ENCODE results near the gene SMPX. TPM values are rescaled to one million over a fixed set of nuclear protein-coding genes. Genes with fewer than 3 reads are reported as not detected.

Gene SMPX
- polyA plus RNA-seq, 1 donor (not counting 4 experiments of a cell fraction or from before 2014, with no cell fraction given), result not detected

DNA sequence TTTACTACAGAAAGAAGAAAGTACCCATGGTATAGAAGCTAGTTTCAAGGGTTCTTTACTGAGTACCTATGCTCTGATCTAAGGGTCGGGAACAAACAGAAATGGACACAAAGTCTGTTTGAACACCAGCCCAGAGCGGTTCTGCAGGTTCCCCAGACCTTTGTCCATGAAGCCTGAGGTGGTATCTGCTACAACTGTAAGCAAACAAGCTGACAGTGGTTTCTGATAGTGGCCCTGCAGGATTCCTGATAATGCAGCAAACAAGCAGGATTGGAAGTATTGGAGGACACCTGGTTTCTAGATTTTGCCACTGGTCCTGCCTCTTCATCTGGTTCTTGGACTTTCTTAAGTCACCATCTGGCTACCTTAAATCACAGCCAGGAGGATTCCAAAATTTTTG, 23.7 kb downstream of the SMPX start:
- TF ChIP-seq, protein P1, sequence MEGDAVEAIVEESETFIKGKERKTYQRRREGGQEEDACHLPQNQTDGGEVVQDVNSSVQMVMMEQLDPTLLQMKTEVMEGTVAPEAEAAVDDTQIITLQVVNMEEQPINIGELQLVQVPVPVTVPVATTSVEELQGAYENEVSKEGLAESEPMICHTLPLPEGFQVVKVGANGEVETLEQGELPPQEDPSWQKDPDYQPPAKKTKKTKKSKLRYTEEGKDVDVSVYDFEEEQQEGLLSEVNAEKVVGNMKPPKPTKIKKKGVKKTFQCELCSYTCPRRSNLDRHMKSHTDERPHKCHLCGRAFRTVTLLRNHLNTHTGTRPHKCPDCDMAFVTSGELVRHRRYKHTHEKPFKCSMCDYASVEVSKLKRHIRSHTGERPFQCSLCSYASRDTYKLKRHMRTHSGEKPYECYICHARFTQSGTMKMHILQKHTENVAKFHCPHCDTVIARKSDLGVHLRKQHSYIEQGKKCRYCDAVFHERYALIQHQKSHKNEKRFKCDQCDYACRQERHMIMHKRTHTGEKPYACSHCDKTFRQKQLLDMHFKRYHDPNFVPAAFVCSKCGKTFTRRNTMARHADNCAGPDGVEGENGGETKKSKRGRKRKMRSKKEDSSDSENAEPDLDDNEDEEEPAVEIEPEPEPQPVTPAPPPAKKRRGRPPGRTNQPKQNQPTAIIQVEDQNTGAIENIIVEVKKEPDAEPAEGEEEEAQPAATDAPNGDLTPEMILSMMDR (optimal IDR thresholded peaks at IDR 0.05 in 1 of 3, IDR thresholded peaks at IDR 0.05 in 1 of 3, conservative IDR thresholded peaks at IDR 0.05 in 1 of 3; ENCODE audit: extremely low read depth in 1 of 3, insufficient read depth in 2 of 3, low read length in 3 of 3), result no peak
- TF ChIP-seq EZH2 (IDR thresholded peaks at IDR 0.05; ENCODE audit: low read length), result no peak
- FAIRE-seq, result no peak
- no peak overlapping the region for H3K4me2 ChIP-seq (ENCODE audit: control insufficient read depth, extremely low read depth, insufficient read depth, low read depth, low read length)

DNA sequence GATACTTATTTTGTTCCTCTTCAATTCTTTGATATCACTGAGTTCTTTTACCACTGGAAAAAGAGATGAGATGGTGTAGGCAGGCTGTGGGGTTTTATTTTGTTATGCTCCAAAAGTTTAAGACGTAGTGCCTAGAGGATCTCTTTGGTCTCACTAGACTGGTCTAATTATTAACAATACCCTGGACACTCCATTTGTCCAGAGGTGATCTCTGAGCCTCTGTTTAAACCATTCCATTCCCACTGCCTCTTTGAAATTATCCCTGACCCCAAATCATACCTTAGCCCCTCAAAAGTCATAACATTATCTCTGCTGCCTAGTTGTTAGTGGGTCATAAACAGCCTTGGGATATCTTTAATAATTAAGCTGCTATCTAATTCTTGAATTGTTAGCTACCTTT, 24.2 kb downstream of the SMPX start:
- Histone ChIP-seq H4K20me1 (ENCODE audit: control insufficient read depth, extremely low read depth, insufficient read depth, low read length) (no peaks in the 10 kb centered on the region), H3K9me1 (ENCODE audit: control insufficient read depth, extremely low read depth, insufficient read depth, low read length) (no peaks in the 10 kb centered on the region), H3K36me3 (ENCODE audit: control insufficient read depth in 2 of 2, extremely low read depth in 1 of 2, insufficient read depth in 2 of 2, low read length in 2 of 2) (no peaks in the 10 kb centered on the region), H3K4me3 (ENCODE audit: control insufficient read depth in 2 of 3, extremely low read depth in 1 of 3, insufficient read depth in 2 of 3, low read depth in 1 of 3, low read length in 3 of 3) (no peak overlapping the region), H2AFZ (ENCODE audit: control insufficient read depth, low read length) (no peak overlapping the region), H3K9me3 (ENCODE audit: control insufficient read depth, low read depth, low read length) (no peaks in the 10 kb centered on the region), H3K4me2 (ENCODE audit: control insufficient read depth, extremely low read depth, insufficient read depth, low read depth, low read length) (no peak overlapping the region), H3K79me2 (ENCODE audit: control insufficient read depth, insufficient read depth, low read length) (no peaks in the 10 kb centered on the region), H3K27me3 (ENCODE audit: control insufficient read depth, extremely low read depth, insufficient read depth, low read length) (no peaks in the 10 kb centered on the region), H3K4me1 (ENCODE audit: control insufficient read depth, extremely low read depth, insufficient read depth, low read length) (no peaks in the 10 kb centered on the region), H3K9ac (ENCODE audit: control insufficient read depth, extremely low read depth, insufficient read depth, low read length) (no peak overlapping the region), H3K27ac (ENCODE audit: control insufficient read depth, insufficient read depth, low read length) (no peak overlapping the region)
- DNase-seq (ENCODE audit: low read depth, low spot score) (no peak), FAIRE-seq (no peak)
- TF ChIP-seq EZH2 (IDR thresholded peaks at IDR 0.05; ENCODE audit: low read length), result no peak
- TF ChIP-seq, protein P1 (optimal IDR thresholded peaks at IDR 0.05 in 1 of 3, IDR thresholded peaks at IDR 0.05 in 1 of 3, conservative IDR thresholded peaks at IDR 0.05 in 1 of 3; ENCODE audit: extremely low read depth in 1 of 3, insufficient read depth in 2 of 3, low read length in 3 of 3), result no peak
- dilution Hi-C loops (cut with MboI; ENCODE audit: extremely low pct_ligation_motif_present, low sequenced_read_pairs), result no loop called here

More for the DNA sequence above, 23.7 kb downstream of the SMPX start:
- Histone ChIP-seq H3K4me1 (ENCODE audit: control insufficient read depth, extremely low read depth, insufficient read depth, low read length) (no peaks in the 10 kb centered on the region), H3K27ac (ENCODE audit: control insufficient read depth, insufficient read depth, low read length) (no peak overlapping the region), H3K9me3 (ENCODE audit: control insufficient read depth, low read depth, low read length) (no peaks in the 10 kb centered on the region), H3K9ac (ENCODE audit: control insufficient read depth, extremely low read depth, insufficient read depth, low read length) (no peak overlapping the region), H3K9me1 (ENCODE audit: control insufficient read depth, extremely low read depth, insufficient read depth, low read length) (no peaks in the 10 kb centered on the region), H4K20me1 (ENCODE audit: control insufficient read depth, extremely low read depth, insufficient read depth, low read length) (no peaks in the 10 kb centered on the region), H3K79me2 (ENCODE audit: control insufficient read depth, insufficient read depth, low read length) (no peaks in the 10 kb centered on the region), H3K36me3 (ENCODE audit: control insufficient read depth in 2 of 2, extremely low read depth in 1 of 2, insufficient read depth in 2 of 2, low read length in 2 of 2) (no peaks in the 10 kb centered on the region), H3K27me3 (ENCODE audit: control insufficient read depth, extremely low read depth, insufficient read depth, low read length) (no peaks in the 10 kb centered on the region), H2AFZ (ENCODE audit: control insufficient read depth, low read length) (no peak overlapping the region), H3K4me3 (ENCODE audit: control insufficient read depth in 2 of 3, extremely low read depth in 1 of 3, insufficient read depth in 2 of 3, low read depth in 1 of 3, low read length in 3 of 3) (no peak overlapping the region)
- DNase-seq (ENCODE audit: low read depth, low spot score), result no peak
- dilution Hi-C loops (cut with MboI; ENCODE audit: extremely low pct_ligation_motif_present, low sequenced_read_pairs), result no loop called here
